Measurements from ENCODE around the gene AUNIP. TPM values are rescaled to one million over a fixed set of nuclear protein-coding genes. Genes with fewer than 3 reads are reported as not detected.

Gene AUNIP
- total and polyA plus RNA-seq, 2 experiments from 2014 or later, result 2.2 to 2.3 TPM

DNA sequence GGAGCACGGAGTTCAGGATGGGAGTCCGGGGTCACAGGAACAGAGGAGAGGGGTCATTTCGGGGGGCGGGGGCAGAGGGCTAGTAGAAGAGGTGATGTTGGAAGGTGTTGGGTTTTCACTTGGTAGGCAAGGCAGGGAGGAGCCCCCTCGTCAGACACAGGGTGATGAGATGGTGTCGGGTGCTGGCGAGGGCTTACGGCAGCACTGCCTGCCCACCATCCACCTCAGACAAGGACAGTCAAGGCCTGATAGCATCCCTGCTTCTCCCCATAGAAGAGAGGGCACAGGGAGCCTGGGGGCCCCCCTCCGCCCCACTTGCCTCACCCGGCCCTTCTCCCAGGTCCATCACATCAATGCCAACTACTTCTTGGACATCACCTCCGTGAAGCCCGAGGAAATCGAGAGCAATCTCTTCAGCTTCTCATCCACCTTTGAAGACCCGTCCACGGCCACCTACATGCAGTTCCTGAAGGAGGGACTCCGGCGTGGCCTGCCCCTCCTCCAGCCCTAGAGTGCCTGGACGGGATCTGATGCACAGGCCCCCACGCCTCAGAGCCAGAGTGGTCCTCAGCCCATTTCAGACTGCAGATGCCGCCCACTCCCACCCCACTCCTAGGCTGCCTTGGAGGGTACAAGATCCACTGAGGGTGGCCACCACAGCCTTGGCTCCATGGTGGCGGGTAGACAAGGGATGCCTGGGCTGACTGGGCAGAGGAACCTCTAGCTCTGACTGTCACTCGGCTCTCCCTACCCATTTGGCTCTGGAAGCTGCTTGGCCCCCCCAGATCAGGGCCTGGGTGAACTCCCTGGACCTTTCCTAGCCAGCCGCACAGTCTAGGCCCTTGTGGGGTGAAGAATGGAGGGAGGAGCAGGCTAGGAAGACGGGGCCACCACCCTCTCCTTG is 43.8 kb downstream of the AUNIP start:
- Histone ChIP-seq H3K4me2 (ENCODE audit: unreplicated experiment) (no peak overlapping the region), H3K79me2 (ENCODE audit: insufficient read depth) (peaks cover 7% of the 10 kb centered on the region), H3K27ac (no peak overlapping the region), H3K9ac (no peak overlapping the region), H3K9me2 (ENCODE audit: insufficient read depth) (no peaks in the 10 kb centered on the region), H3K27me3 (replicated peaks; ENCODE audit: insufficient read depth) (no peaks in the 10 kb centered on the region), H3F3A (ENCODE audit: insufficient read depth) (peaks cover 12% of the 10 kb centered on the region), H3K4me3 (no peak overlapping the region), H2AFZ (no peak overlapping the region), H3K9me3 (ENCODE audit: low read depth) (no peaks in the 10 kb centered on the region), H4K20me1 (ENCODE audit: insufficient read depth) (no peaks in the 10 kb centered on the region), H3K36me3 (ENCODE audit: low read depth) (no peaks in the 10 kb centered on the region), H3K4me1 (ENCODE audit: insufficient read depth) (peaks cover 15% of the 10 kb centered on the region)
- in situ Hi-C loops (cut with MboI), result loop anchor here (25.0 kb wide), 1 partner anchor 578 kb away; the partner anchor contains the start of genes RSRP1 and SYF2
- 91 to 92% methylated on average over 18 to 24 of the region's 24 CpGs for WGBS, 2 experiments (ENCODE audit: low coverage in 1 of 2, low lambda C conversion rate in 2 of 2, missing lambda C conversion rate in 2 of 2)
- TF ChIP-seq EZH2phosphoT487 (IDR thresholded peaks at IDR 0.05; ENCODE audit: insufficient read depth, low read depth) (no peak), EZH2 (IDR thresholded peaks at IDR 0.05; ENCODE audit: insufficient read depth, poor library complexity, severe bottlenecking) (no peak)
- DNase-seq, result no peak

DNA sequence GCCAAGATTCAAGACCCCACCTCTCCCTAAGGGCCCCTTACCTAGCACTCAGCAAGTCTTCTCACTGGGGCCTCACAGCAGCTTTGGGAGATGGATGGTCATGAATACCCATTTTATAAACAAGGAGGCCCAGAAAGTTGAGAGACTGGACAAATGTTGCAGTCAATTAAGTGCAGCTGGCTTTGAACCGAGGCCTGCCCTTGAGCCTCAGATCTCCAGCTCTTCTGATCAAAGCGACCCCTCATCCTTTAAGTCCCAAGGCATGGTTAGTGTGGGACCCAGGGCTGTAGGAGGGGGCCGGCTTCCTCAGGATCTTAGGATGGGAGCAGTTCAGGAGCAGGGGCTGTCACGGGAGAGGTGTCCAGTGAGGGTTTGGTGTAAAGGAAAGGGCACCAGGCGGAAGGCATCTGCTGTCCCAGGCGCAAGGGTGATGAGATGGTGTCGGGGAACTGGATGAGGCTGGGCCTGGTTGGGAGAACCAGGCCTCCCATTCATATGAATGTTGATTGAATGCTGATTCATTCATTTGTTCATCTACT is 44.6 kb downstream of the AUNIP start:
- no peaks in the 10 kb centered on the region; the same call in 1 of the 2 replicates for H3K36me3 ChIP-seq (ENCODE audit: low read depth)
- H3K4me1 ChIP-seq (ENCODE audit: insufficient read depth), result peaks cover 15% of the 10 kb centered on the region
- WGBS, 2 experiments (ENCODE audit: low coverage in 1 of 2, low lambda C conversion rate in 2 of 2, missing lambda C conversion rate in 2 of 2), result 86 to 89% methylated on average over 7 of the region's 7 CpGs
- H3K9me3 ChIP-seq (ENCODE audit: low read depth), result no peaks in the 10 kb centered on the region
- H3K9me2 ChIP-seq (ENCODE audit: insufficient read depth), result no peaks in the 10 kb centered on the region
- H3K27me3 ChIP-seq (replicated peaks; ENCODE audit: insufficient read depth), result no peaks in the 10 kb centered on the region
- no peak overlapping the region for H3K9ac ChIP-seq
- in situ Hi-C loops (cut with MboI), result loop anchor here (25.0 kb wide), 1 partner anchor 577 kb away; the partner anchor contains the start of genes RSRP1 and SYF2
- no peak overlapping the region for H3K4me3 ChIP-seq
- no peak overlapping the region for H3K27ac ChIP-seq
- no peaks in the 10 kb centered on the region for H3K79me2 ChIP-seq (ENCODE audit: insufficient read depth)
- peaks cover 12% of the 10 kb centered on the region for H3F3A ChIP-seq (ENCODE audit: insufficient read depth)
- no peak overlapping the region for H2AFZ ChIP-seq
- H4K20me1 ChIP-seq (ENCODE audit: insufficient read depth), result no peaks in the 10 kb centered on the region
- no peak for DNase-seq
- no peak overlapping the region for H3K4me2 ChIP-seq (ENCODE audit: unreplicated experiment)
- TF ChIP-seq EZH2 (IDR thresholded peaks at IDR 0.05; ENCODE audit: insufficient read depth, poor library complexity, severe bottlenecking) (no peak), EZH2phosphoT487 (IDR thresholded peaks at IDR 0.05; ENCODE audit: insufficient read depth, low read depth) (no peak)

DNA sequence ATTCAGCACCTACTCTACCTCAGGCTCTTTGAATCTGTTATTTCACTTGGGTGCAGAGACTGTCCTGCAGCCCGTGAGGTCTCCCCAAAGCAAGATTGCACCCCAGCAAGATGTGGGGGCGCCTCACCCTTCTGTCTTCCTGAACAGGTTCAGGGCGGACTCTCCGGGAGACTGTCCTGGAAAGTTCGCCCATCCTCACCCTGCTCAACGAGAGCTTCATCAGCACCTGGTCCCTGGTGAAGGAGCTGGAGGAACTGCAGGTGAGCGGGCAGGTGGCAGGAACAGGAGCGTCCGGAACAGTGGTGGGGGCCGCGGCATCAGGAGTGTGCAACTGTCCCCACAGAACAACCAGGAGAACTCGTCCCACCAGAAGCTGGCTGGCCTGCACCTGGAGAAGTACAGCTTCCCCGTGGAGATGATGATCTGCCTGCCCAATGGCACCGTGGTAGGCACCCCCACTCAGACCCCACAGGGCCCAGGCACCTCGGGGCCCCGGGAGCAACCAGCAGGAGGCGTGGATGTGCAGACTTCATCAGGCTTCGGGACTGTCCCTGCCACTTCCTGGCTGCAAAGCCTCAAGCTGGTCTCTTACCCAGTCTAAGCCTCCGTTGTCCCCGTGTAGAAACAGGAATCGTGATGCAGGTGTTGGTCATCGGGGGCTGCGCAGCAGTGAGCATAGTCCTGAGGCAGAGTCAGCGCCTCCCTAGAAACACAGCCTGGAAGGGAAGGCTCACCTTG is 45.4 kb downstream of the AUNIP start:
- Histone ChIP-seq H3K9ac (no peak overlapping the region), H3K9me2 (ENCODE audit: insufficient read depth) (no peaks in the 10 kb centered on the region), H3K36me3 (ENCODE audit: low read depth) (no peaks in the 10 kb centered on the region; the same call in 1 of the 2 replicates), H3K4me1 (ENCODE audit: insufficient read depth) (peaks cover 14% of the 10 kb centered on the region), H3F3A (ENCODE audit: insufficient read depth) (peaks cover 10% of the 10 kb centered on the region), H3K4me2 (ENCODE audit: unreplicated experiment) (no peak overlapping the region), H3K9me3 (ENCODE audit: low read depth) (no peaks in the 10 kb centered on the region), H3K4me3 (no peak overlapping the region), H3K27ac (no peak overlapping the region), H2AFZ (no peak overlapping the region), H3K79me2 (ENCODE audit: insufficient read depth) (no peaks in the 10 kb centered on the region), H4K20me1 (ENCODE audit: insufficient read depth) (no peaks in the 10 kb centered on the region), H3K27me3 (replicated peaks; ENCODE audit: insufficient read depth) (no peaks in the 10 kb centered on the region)
- 93 to 95% methylated on average over 24 of the region's 24 CpGs for WGBS, 2 experiments (ENCODE audit: low coverage in 1 of 2, low lambda C conversion rate in 2 of 2, missing lambda C conversion rate in 2 of 2)
- in situ Hi-C loops (cut with MboI), result loop anchor here (25.0 kb wide), 1 partner anchor 577 kb away; the partner anchor contains the start of genes RSRP1 and SYF2
- DNase-seq, result no peak
- TF ChIP-seq EZH2phosphoT487 (IDR thresholded peaks at IDR 0.05; ENCODE audit: insufficient read depth, low read depth), result no peak
- TF ChIP-seq EZH2 (IDR thresholded peaks at IDR 0.05; ENCODE audit: insufficient read depth, poor library complexity, severe bottlenecking), result no peak

Data from GM23248 (cell line).